RPMI7951 (cell line): ENCODE measurements around the gene FAM47B. TPM values are rescaled to one million over a fixed set of nuclear protein-coding genes. Genes with fewer than 3 reads are reported as not detected.

Experiments used
- DNase-seq: peaks from one replicate; pipeline ENCODE4 v3.0.0-alpha.2; 2012; ENCODE audit warnings: low read depth
- total RNA-seq: library from RNA; depleted of rRNA; stranded (reverse); fragments of >200 nt; shearing (Covaris generic); gene quantifications from 2 replicates; pipeline ENCODE4 v1.2.3, GENCODE V29; 2014; rRNA removed

The FAM47B gene
- total RNA-seq: not detected in 2 replicates

GRCh38 chrX:34942496-34942895 lies at the start of gene FAM47B:
Gene FAM47B, plus strand, starts transcription at chrX:34942796. Its CDS starts 36 bp downstream, at chrX:34942832.
- DNase-seq: no peak

GRCh38 chrX:34893741-34894140 lies 48.9 kb upstream of the FAM47B start:
- DNase-seq: no peak

- DNase-seq: no peak
These were observed 41.9 kb upstream of the FAM47B start for GRCh38 chrX:34900691-34901090.

GRCh38 chrX:34901761-34902160 lies 40.8 kb upstream of the FAM47B start:
- no peak for DNase-seq

GRCh38 chrX:34903316-34903715 lies 39.3 kb upstream of the FAM47B start:
- DNase-seq: no peak

GRCh38 chrX:34909151-34909550 lies 33.4 kb upstream of the FAM47B start:
- DNase-seq: peak; percentile 41

- no peak for DNase-seq
These were observed 27.0 kb upstream of the FAM47B start for GRCh38 chrX:34915463-34916225.

GRCh38 chrX:34917146-34917545 lies 25.4 kb upstream of the FAM47B start:
- DNase-seq: no peak

- peak; percentile 56 for DNase-seq
These were observed 24.4 kb upstream of the FAM47B start for GRCh38 chrX:34918091-34918736.

GRCh38 chrX:34918856-34919255 lies 23.7 kb upstream of the FAM47B start:
- DNase-seq: peak; percentile 68

- DNase-seq: no peak
These were observed 14.7 kb upstream of the FAM47B start for GRCh38 chrX:34927866-34928265.

- no peak for DNase-seq
These were observed 639 bp downstream of the FAM47B start for GRCh38 chrX:34943235-34943634.

GRCh38 chrX:34956916-34957315 lies 14.3 kb downstream of the FAM47B start:
- peak; percentile 48 for DNase-seq

GRCh38 chrX:34961662-34962061 lies 19.1 kb downstream of the FAM47B start:
- no peak for DNase-seq

GRCh38 chrX:34972206-34972605 lies 29.6 kb downstream of the FAM47B start:
- DNase-seq: no peak

- DNase-seq: no peak
These were observed 35.6 kb downstream of the FAM47B start for GRCh38 chrX:34978171-34978570.

- DNase-seq: no peak
These were observed 45.0 kb downstream of the FAM47B start for GRCh38 chrX:34987646-34988045.
